H1 (cell line): ENCODE data around the gene PSMB5. TPM values are rescaled to one million over a fixed set of nuclear protein-coding genes. Genes with fewer than 3 reads are reported as not detected.
A peak's percentile ranks its signal among the peaks of the same experiment; 100 is the strongest.

Experiments
- ASH2L ChIP-seq: fragments of 200-600, 300-600 bp; sonication (generic); IDR thresholded peaks from one replicate; pipeline ENCODE4 v1.7.1; 2017; ENCODE audit warnings: low read length
- CHD7 ChIP-seq: fragments of 300-600 bp; sonication (generic); IDR thresholded peaks from 2 replicates; pipeline ENCODE4 v1.7.1; 2012; ENCODE audit warnings: low read length, moderate library complexity, mild to moderate bottlenecking, inconsistent platforms; ENCODE audit not compliant: insufficient replicate concordance
- EP300 ChIP-seq, 2 experiments: IDR thresholded peaks; 1 replicate in 1 of 2; 2 replicates in 1 of 2; pipeline ENCODE4 v1.6.1; 2011 to 2012; ENCODE audit warnings: low read depth in 2 of 2, low read length in 2 of 2, mild to moderate bottlenecking in 2 of 2, borderline replicate concordance in 1 of 2, inconsistent platforms in 1 of 2, moderate library complexity in 1 of 2
- HDAC6 ChIP-seq: IDR thresholded peaks from one replicate; pipeline ENCODE4 v1.7.1; 2012; ENCODE audit warnings: low read depth, mild to moderate bottlenecking, inconsistent platforms, low read length, moderate library complexity
- PHF8 ChIP-seq: fragments of 200-600 bp; sonication (generic); conservative IDR thresholded peaks from 2 replicates; pipeline ENCODE4 v1.7.1; 2012; ENCODE audit warnings: low read depth, mild to moderate bottlenecking, inconsistent platforms, low read length, moderate library complexity
- POLR2A ChIP-seq, 2 experiments: IDR thresholded peaks; 1 replicate in 1 of 2; 2 replicates in 1 of 2; pipeline ENCODE4 v1.6.1; 2011; ENCODE audit warnings: low read depth in 2 of 2, low read length in 2 of 2, mild to moderate bottlenecking in 2 of 2; ENCODE audit errors: control extremely low read depth in 1 of 2
- POU5F1 ChIP-seq: IDR thresholded peaks from 2 replicates; pipeline ENCODE4 v1.6.1; 2011; ENCODE audit warnings: low read depth, mild to moderate bottlenecking, low read length, moderate library complexity
- SAP30 ChIP-seq: fragments of 300-600 bp; sonication (generic); IDR thresholded peaks from 2 replicates; pipeline ENCODE4 v1.7.1; 2012; ENCODE audit warnings: low read length, moderate library complexity, mild to moderate bottlenecking, inconsistent platforms; ENCODE audit not compliant: insufficient read depth, insufficient replicate concordance
- SIN3A ChIP-seq, 2 experiments: IDR thresholded peaks in 1 of 2; conservative IDR thresholded peaks in 1 of 2; 2 replicates each; pipeline ENCODE4 v1.6.1; 2011 to 2012; ENCODE audit warnings: low read length in 2 of 2, improper control_type of control experiment in 1 of 2, low read depth in 1 of 2, mild to moderate bottlenecking in 1 of 2
- polyA plus RNA-seq, 7 experiments: library from polyadenylated mRNA; depleted of rRNA in 3 of 7; stranded (reverse) in 5 of 7; unstranded in 2 of 7; fragments of >200 nt in 5 of 7; fragments of 200-250 nt in 2 of 7; gene quantifications; 1 replicate in 5 of 7; 2 replicates in 1 of 7; 4 replicates in 1 of 7; pipeline versions ENCODE4 v1.2.1 to v1.2.3, GENCODE V29; 2011 to 2013; ENCODE audit warnings: missing spikeins in 2 of 7, mixed read lengths in 2 of 7
- total RNA-seq: library from RNA; stranded (reverse); fragmentation: NEBNext Ultra II Directional; extraction: Animal tissue kit (Norgen Biotek cat#: 25700); gene quantifications from 2 replicates; pipeline ENCODE4 v1.2.1, GENCODE V29; 2021

The PSMB5 gene
- total and polyA plus RNA-seq, 2 of the 8 experiments (the other 6 are each of a cell fraction or from before 2014, with no cell fraction given) = 254 to 510 TPM

- no peak for TF ChIP-seq CHD7
- no peak for TF ChIP-seq ASH2L
- TF ChIP-seq EP300 (IDR thresholded peaks at IDR 0.05; ENCODE audit: borderline replicate concordance in 1 of 2, low read depth in 2 of 2, low read length in 2 of 2) = no peak
- TF ChIP-seq HDAC6 = no peak
- peak; percentile 65 for TF ChIP-seq PHF8
- no peak for TF ChIP-seq SIN3A (conservative IDR thresholded peaks at IDR 0.05 in 1 of 2, IDR thresholded peaks at IDR 0.05 in 1 of 2; ENCODE audit: low read depth in 1 of 2, low read length in 2 of 2)
- no peak for TF ChIP-seq POU5F1
- TF ChIP-seq POLR2A (IDR thresholded peaks at IDR 0.05; ENCODE audit: control extremely low read depth in 1 of 2, low read depth in 2 of 2, low read length in 2 of 2) = no peak
- TF ChIP-seq SAP30 = no peak
Measured at GRCh38 chr14:23056956-23057756, 22.5 kb upstream of the PSMB5 start, which contains the start of gene CDH24 (continued).
